ENCODE measurements around the gene MYOZ3. TPM values are rescaled to one million over a fixed set of nuclear protein-coding genes. Genes with fewer than 3 reads are reported as not detected.

Gene MYOZ3
- polyA plus RNA-seq, 1 donor from 2014 or later, result not detected

- Histone ChIP-seq H3K9me2 (ENCODE audit: insufficient read depth, low read length) (no peaks in the 10 kb centered on the region), H3K4me3 (ENCODE audit: low read length) (no peak overlapping the region), H3F3A (ENCODE audit: insufficient read depth, low read length, poor library complexity, severe bottlenecking) (no peaks in the 10 kb centered on the region), H3K4me2 (ENCODE audit: low read length) (no peak overlapping the region), H3K9ac (ENCODE audit: low read length) (no peak overlapping the region), H3K27me3 (ENCODE audit: insufficient read depth, low read depth, low read length) (no peaks in the 10 kb centered on the region), H3K27ac (ENCODE audit: low read length) (no peak overlapping the region), H3K79me2 (replicated peaks; ENCODE audit: insufficient read depth, low read length) (no peaks in the 10 kb centered on the region), H3K9me3 (ENCODE audit: low read length) (no peaks in the 10 kb centered on the region), H3K36me3 (ENCODE audit: insufficient read depth, low read length) (no peaks in the 10 kb centered on the region), H4K20me1 (ENCODE audit: insufficient read depth) (no peaks in the 10 kb centered on the region), H2AFZ (ENCODE audit: low read depth, low read length) (no peak overlapping the region)
- TF ChIP-seq REST (IDR thresholded peaks at IDR 0.05; ENCODE audit: borderline replicate concordance), result no peak
- no peak for TF ChIP-seq EP300 (conservative IDR thresholded peaks at IDR 0.05; ENCODE audit: poor library complexity, severe bottlenecking)
- no peak for TF ChIP-seq POLR2AphosphoS5 (IDR thresholded peaks at IDR 0.05)
- no peak for TF ChIP-seq TAF1 (IDR thresholded peaks at IDR 0.05; ENCODE audit: low read depth)
- TF ChIP-seq EZH2 (IDR thresholded peaks at IDR 0.05; ENCODE audit: borderline replicate concordance, insufficient read depth, low read length, poor library complexity, severe bottlenecking), result no peak
- TF ChIP-seq RAD21 (conservative IDR thresholded peaks at IDR 0.05), result no peak
- TF ChIP-seq, protein P1, sequence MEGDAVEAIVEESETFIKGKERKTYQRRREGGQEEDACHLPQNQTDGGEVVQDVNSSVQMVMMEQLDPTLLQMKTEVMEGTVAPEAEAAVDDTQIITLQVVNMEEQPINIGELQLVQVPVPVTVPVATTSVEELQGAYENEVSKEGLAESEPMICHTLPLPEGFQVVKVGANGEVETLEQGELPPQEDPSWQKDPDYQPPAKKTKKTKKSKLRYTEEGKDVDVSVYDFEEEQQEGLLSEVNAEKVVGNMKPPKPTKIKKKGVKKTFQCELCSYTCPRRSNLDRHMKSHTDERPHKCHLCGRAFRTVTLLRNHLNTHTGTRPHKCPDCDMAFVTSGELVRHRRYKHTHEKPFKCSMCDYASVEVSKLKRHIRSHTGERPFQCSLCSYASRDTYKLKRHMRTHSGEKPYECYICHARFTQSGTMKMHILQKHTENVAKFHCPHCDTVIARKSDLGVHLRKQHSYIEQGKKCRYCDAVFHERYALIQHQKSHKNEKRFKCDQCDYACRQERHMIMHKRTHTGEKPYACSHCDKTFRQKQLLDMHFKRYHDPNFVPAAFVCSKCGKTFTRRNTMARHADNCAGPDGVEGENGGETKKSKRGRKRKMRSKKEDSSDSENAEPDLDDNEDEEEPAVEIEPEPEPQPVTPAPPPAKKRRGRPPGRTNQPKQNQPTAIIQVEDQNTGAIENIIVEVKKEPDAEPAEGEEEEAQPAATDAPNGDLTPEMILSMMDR (IDR thresholded peaks at IDR 0.05; ENCODE audit: poor library complexity, severe bottlenecking), result no peak
- TF ChIP-seq MXI1 (conservative IDR thresholded peaks at IDR 0.05; ENCODE audit: poor library complexity, severe bottlenecking), result no peak
- no peak for TF ChIP-seq SMC3 (conservative IDR thresholded peaks at IDR 0.05; ENCODE audit: poor library complexity)
Measured at GRCh38 chr5:150653145-150653761, 7.8 kb upstream of the MYOZ3 start.

GRCh38 chr5:150653762-150654556, 7.1 kb upstream of the MYOZ3 start:
- Histone ChIP-seq H3K79me2 (replicated peaks; ENCODE audit: insufficient read depth, low read length) (no peaks in the 10 kb centered on the region), H4K20me1 (ENCODE audit: insufficient read depth) (no peaks in the 10 kb centered on the region), H3K27ac (ENCODE audit: low read length) (no peak overlapping the region), H3F3A (ENCODE audit: insufficient read depth, low read length, poor library complexity, severe bottlenecking) (no peaks in the 10 kb centered on the region), H3K9ac (ENCODE audit: low read length) (no peak overlapping the region), H2AFZ (ENCODE audit: low read depth, low read length) (no peak overlapping the region), H3K9me3 (ENCODE audit: low read length) (no peaks in the 10 kb centered on the region), H3K4me2 (ENCODE audit: low read length) (no peak overlapping the region), H3K9me2 (ENCODE audit: insufficient read depth, low read length) (no peaks in the 10 kb centered on the region), H3K4me3 (ENCODE audit: low read length) (no peak overlapping the region), H3K36me3 (ENCODE audit: insufficient read depth, low read length) (no peaks in the 10 kb centered on the region), H3K27me3 (ENCODE audit: insufficient read depth, low read depth, low read length) (no peaks in the 10 kb centered on the region)
- TF ChIP-seq MXI1 (conservative IDR thresholded peaks at IDR 0.05; ENCODE audit: poor library complexity, severe bottlenecking), result no peak
- no peak for TF ChIP-seq REST (IDR thresholded peaks at IDR 0.05; ENCODE audit: borderline replicate concordance)
- no peak for TF ChIP-seq RAD21 (conservative IDR thresholded peaks at IDR 0.05)
- no peak for TF ChIP-seq POLR2AphosphoS5 (IDR thresholded peaks at IDR 0.05)
- TF ChIP-seq TAF1 (IDR thresholded peaks at IDR 0.05; ENCODE audit: low read depth), result no peak
- TF ChIP-seq EZH2 (IDR thresholded peaks at IDR 0.05; ENCODE audit: borderline replicate concordance, insufficient read depth, low read length, poor library complexity, severe bottlenecking), result no peak
- TF ChIP-seq SMC3 (conservative IDR thresholded peaks at IDR 0.05; ENCODE audit: poor library complexity), result no peak
- TF ChIP-seq, protein P1 (IDR thresholded peaks at IDR 0.05; ENCODE audit: poor library complexity, severe bottlenecking), result no peak
- TF ChIP-seq EP300 (conservative IDR thresholded peaks at IDR 0.05; ENCODE audit: poor library complexity, severe bottlenecking), result no peak
